Measurements from ENCODE around the gene HNRNPLL.

The HNRNPLL gene

GRCh38 chr2:38599706-38600105 lies 3.0 kb downstream of the HNRNPLL start:
- H3K27me3 ChIP-seq (ENCODE audit: insufficient read depth, low read depth, severe bottlenecking) = no peaks in the 10 kb centered on the region

GRCh38 chr2:38598991-38599295 lies 3.8 kb downstream of the HNRNPLL start:
- TF ChIP-seq, protein P1, sequence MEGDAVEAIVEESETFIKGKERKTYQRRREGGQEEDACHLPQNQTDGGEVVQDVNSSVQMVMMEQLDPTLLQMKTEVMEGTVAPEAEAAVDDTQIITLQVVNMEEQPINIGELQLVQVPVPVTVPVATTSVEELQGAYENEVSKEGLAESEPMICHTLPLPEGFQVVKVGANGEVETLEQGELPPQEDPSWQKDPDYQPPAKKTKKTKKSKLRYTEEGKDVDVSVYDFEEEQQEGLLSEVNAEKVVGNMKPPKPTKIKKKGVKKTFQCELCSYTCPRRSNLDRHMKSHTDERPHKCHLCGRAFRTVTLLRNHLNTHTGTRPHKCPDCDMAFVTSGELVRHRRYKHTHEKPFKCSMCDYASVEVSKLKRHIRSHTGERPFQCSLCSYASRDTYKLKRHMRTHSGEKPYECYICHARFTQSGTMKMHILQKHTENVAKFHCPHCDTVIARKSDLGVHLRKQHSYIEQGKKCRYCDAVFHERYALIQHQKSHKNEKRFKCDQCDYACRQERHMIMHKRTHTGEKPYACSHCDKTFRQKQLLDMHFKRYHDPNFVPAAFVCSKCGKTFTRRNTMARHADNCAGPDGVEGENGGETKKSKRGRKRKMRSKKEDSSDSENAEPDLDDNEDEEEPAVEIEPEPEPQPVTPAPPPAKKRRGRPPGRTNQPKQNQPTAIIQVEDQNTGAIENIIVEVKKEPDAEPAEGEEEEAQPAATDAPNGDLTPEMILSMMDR (IDR thresholded peaks at IDR 0.05; ENCODE audit: low read depth, low read length) = no peak
- peaks cover 10% of the 10 kb centered on the region for H3K36me3 ChIP-seq
- H3K9me3 ChIP-seq (ENCODE audit: severe bottlenecking) = no peaks in the 10 kb centered on the region
- DNase-seq = no peak
- H3K4me3 ChIP-seq (ENCODE audit: low read depth, low read length) = no peak overlapping the region
- H3K27ac ChIP-seq = no peak overlapping the region
- no peaks in the 10 kb centered on the region for H3K27me3 ChIP-seq (ENCODE audit: insufficient read depth, low read depth, severe bottlenecking)

More at GRCh38 chr2:38599706-38600105, 3.0 kb downstream of the HNRNPLL start:
- DNase-seq = no peak
- H3K27ac ChIP-seq = no peak overlapping the region
- no peak overlapping the region for H3K4me3 ChIP-seq (ENCODE audit: low read depth, low read length)
- no peaks in the 10 kb centered on the region for H3K9me3 ChIP-seq (ENCODE audit: severe bottlenecking)
- H3K36me3 ChIP-seq = peaks cover 10% of the 10 kb centered on the region
- TF ChIP-seq, protein P1 (IDR thresholded peaks at IDR 0.05; ENCODE audit: low read depth, low read length) = no peak

DNA sequence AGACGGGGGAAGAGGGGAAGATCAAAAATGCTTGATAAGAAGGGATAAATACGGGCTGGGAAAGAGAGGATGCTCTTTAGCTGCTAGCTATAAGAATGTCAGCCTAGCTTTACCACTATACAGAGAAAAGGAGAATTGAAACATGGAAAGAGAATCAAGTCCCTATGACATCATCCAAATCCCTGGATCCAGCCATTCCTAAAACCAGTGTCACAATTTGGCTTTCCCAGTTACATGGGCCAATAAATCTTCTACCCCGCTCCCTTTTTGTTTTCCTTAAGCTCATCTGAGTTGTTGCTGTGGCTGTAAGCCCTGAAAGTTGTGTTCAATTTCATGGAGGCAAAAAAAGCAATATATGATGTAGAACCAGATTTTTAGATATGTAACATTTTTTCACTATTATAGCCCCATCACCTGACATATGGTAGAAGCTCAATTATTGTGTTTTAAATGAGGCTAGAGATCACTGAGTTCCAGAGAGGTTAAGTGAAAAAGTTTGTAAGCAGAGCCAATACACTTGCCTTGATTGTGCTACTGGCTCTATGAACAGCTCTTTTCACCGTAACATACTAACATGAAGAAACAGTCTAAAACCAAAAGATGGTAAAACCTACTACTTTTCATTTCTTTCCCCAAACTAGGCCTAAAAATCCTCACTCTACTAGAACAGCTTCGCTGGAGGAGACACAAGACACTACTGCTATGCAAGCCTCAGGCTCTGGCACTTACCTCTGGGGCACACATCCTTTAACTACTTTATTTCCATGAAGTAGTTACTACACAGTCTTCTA lies 4.3 kb downstream of the HNRNPLL start:
- TF ChIP-seq, protein P1 (IDR thresholded peaks at IDR 0.05; ENCODE audit: low read depth, low read length) = no peak
- H3K4me3 ChIP-seq (ENCODE audit: low read depth, low read length) = no peak overlapping the region
- no peak overlapping the region for H3K27ac ChIP-seq
- peaks cover 10% of the 10 kb centered on the region for H3K36me3 ChIP-seq
- H3K27me3 ChIP-seq (ENCODE audit: insufficient read depth, low read depth, severe bottlenecking) = no peaks in the 10 kb centered on the region
- H3K9me3 ChIP-seq (ENCODE audit: severe bottlenecking) = no peaks in the 10 kb centered on the region
- DNase-seq = no peak

GRCh38 chr2:38597115-38597514 lies 5.6 kb downstream of the HNRNPLL start:
- H3K27ac ChIP-seq = no peak overlapping the region
- H3K4me3 ChIP-seq (ENCODE audit: low read depth, low read length) = no peak overlapping the region
- H3K27me3 ChIP-seq (ENCODE audit: insufficient read depth, low read depth, severe bottlenecking) = no peaks in the 10 kb centered on the region
- H3K9me3 ChIP-seq (ENCODE audit: severe bottlenecking) = no peaks in the 10 kb centered on the region
- TF ChIP-seq, protein P1 (IDR thresholded peaks at IDR 0.05; ENCODE audit: low read depth, low read length) = no peak
- peaks cover 6% of the 10 kb centered on the region for H3K36me3 ChIP-seq
- no peak for DNase-seq

DNA sequence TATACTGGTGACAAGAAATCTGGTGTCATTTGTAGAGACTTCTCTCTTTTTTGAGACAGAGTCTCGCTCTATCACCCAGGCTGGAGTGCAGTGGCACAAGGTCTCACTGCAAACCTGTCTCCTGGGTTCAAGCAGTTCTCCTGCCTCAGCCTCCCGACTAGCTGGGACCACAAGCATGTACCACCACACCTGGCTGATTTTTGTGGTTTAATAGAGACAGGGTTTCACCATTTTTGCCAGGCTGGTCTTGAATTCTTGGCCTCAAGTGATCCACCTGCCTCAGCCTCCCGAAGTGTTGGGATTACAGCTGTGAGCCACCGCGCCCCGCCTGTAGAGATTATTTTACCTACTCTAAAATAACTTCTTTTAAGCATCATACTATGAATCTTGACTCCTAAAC lies 6.5 kb downstream of the HNRNPLL start:
- Histone ChIP-seq H3K4me3 (ENCODE audit: low read depth, low read length) (no peak overlapping the region), H3K27ac (no peak overlapping the region), H3K27me3 (ENCODE audit: insufficient read depth, low read depth, severe bottlenecking) (no peaks in the 10 kb centered on the region), H3K9me3 (ENCODE audit: severe bottlenecking) (no peaks in the 10 kb centered on the region), H3K36me3 (peaks cover 7% of the 10 kb centered on the region)
- TF ChIP-seq, protein P1 (IDR thresholded peaks at IDR 0.05; ENCODE audit: low read depth, low read length) = no peak
- no peak for DNase-seq

DNA sequence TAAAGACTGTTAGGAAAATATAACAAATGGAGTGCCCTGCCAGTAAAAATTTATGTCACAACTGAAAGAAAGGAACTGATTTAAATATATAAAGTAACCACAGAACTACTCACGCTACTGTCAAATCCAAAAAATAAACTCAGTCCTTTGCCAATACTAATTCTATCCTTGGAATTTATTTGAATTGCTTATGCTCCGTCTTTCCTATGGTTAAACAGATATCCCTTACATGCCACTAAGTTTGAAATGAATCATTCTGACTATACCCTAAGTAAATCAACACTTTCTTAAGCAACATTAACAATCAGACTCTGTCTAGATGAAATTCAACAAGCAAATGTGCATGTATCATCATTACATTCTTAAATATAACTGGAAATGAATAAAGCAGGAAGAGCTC lies 9.8 kb downstream of the HNRNPLL start:
- Histone ChIP-seq H3K9me3 (ENCODE audit: severe bottlenecking) (no peaks in the 10 kb centered on the region), H3K4me3 (ENCODE audit: low read depth, low read length) (no peak overlapping the region), H3K36me3 (peaks cover 10% of the 10 kb centered on the region), H3K27me3 (ENCODE audit: insufficient read depth, low read depth, severe bottlenecking) (no peaks in the 10 kb centered on the region), H3K27ac (no peak overlapping the region)
- DNase-seq = no peak
- TF ChIP-seq, protein P1 (IDR thresholded peaks at IDR 0.05; ENCODE audit: low read depth, low read length) = no peak

Data from WERI-Rb-1 (cell line).